CD4-positive, alpha-beta T cell treated with Interferon alpha-2 for 1 hour (primary cell): ENCODE data around the gene SERPINE1.

Experiments used
- DNase-seq, 2 donors: peaks; one replicate each; pipeline ENCODE4 v3.0.0-alpha.2; 2020 to 2022

Gene SERPINE1

DNA sequence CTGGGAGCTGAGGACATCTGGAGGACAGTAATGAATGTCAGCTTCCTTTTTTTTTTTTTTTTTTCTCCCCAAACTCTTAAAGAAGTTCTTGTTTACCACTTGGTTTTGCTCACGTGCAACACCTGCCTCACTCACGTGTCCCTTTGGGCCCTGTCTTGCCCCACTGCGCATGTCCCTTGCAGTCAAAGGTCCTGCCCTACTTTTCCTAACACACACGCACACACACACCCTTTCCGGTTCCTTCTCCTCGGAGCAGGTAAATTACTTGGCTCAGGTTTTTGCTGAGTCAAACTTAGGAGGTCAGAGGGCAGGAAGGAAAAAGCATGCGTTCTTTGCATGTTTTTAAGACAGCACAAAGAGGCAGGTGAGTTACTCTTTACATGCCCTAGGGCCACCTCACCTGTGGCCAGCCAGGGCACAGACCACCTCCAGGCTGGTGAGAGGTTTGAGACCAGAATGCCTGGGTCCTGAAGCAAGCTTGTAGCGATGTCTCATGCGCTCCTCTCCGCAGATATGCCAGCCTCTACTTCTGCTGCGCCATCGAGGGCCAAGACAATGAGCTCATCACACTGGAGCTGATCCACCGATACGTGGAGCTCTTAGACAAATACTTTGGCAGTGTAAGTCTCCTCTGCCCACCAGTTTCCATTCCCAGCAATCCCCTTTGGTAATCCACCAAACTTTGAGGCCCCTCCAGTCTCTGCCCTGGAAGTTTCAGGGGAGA lies 30.1 kb downstream of the SERPINE1 start:
- no peak for DNase-seq

GRCh38 chr7:101159696-101160674 lies 33.1 kb downstream of the SERPINE1 start:
- DNase-seq, result no peak

DNA sequence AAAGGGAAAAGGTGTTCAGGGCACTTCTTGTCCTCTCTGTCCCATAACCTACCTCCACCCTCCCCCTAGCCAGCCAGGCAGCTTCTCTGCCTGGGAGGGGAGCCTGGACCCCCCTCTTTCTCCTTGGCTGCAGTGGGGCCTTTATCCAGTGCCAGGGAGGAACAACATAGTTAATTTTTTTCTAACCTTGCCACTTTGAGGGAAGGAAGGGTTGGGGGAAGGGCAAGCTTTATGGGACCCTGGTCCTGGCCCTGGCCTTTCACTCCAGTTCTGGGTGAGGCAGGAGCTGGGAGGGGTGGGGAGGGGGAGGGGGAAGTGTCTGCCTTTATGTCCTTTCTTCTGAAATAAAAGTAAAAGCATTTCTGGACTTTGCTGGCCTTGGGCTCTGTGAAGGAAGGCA lies 34.0 kb downstream of the SERPINE1 start:
- DNase-seq, result no peak

DNA sequence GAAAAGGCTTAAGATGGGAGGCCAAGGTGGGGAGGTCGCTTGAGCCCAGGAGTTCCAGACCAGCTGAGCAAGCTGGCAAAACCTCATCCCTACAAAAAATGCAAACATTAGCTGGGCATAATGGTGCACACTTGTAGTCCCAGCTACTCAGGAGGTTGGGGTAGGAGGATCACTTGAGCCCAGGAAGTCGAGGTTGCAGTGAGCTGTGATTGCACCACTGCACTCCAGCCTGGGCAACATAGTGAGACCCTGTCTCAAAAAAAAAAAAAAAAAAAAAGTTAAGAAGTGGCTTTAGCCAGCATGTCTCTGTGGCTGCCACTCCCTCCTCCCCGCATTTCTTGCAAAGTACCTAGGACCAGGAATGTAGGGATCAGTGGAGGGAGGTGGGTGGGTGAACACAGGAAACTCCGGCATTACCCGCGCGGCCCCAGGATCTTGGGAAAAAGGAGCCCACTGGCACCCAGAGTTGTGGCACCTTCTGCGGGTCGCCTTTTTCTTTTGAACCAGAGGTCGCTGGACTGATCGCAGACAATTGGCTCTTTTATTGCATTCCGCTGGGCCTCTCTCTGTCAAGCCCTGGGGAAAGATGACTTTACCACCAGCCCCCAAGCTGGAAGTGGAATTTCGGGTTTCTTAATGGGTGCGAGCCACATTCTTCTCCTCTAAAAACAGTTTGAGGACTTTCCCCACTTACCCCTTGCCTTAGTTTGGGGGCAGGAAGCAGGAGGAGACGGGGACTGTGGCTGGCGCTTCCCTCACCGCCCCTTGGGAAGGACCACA lies 35.0 kb downstream of the SERPINE1 start:
- DNase-seq, result no peak

- no peak for DNase-seq
Measured at GRCh38 chr7:101162551-101163278, 35.8 kb downstream of the SERPINE1 start.

- DNase-seq, result no peak
Measured at GRCh38 chr7:101163279-101164070, 36.6 kb downstream of the SERPINE1 start.

GRCh38 chr7:101164071-101164840 lies 37.4 kb downstream of the SERPINE1 start:
- no peak for DNase-seq

DNA sequence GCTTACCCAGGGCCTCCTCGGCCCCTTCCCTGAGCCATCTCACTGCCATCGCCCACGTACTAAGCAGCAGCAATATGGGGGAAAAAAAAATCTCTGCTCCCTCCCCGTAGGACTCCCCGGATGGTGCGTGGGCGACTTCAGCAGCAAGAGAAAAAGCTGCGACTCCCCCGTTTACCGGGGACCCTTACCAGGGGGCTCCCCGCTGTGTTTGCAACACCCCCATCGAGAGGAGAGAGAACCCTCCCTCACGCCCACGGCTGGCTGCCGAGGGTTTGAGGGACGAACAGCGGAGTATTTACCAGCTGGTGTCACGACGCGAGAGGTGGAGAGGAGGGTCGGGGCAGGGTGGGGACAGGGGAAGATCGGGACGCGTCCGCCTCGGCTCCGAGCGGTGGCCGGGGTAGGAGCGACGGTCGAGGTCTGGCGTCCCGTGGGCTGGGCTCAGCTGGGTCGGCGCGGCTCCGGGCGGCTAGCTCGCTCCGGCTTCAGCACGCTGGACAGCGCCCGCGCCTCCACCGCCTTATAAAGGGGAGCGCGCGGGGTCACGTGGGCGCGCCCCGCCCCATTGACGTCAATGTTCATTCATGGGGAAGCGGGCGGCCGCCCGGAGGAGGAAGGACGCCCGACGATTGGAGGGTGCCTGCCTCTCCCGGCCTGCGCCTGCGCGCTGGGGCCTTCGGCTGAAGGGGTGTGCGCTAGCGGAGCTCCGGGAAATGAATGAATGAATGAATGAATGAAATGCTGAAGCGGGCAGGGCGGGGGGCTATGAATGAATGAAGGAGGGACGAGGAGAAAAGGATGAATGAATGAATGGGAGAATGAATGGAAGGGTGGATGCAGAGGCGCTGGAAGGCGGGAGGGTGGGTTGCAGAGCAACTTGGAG lies 38.4 kb downstream of the SERPINE1 start, which contains the start of gene VGF:
VGF (minus strand) TSS at position 495 of the 883 bp plus-strand sequence. CDS start 726 bp downstream, outside the sequence.
- DNase-seq, result peak; percentile 94 to 95

- DNase-seq, result no peak
Measured at GRCh38 chr7:101165958-101166647, 39.2 kb downstream of the SERPINE1 start.

DNA sequence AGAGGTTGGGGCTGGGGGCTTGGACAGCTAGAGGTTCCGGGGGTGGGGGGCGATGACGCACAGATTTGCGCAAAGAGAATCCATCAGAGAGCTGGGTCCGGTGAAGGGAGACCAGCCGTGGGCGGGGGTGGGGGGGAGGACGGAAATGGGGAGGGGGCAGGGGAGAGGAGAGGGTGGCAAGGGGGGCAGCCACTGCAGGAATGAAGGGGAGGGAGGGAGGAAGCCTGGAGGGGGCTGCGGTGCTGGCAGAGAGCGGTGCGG lies 39.7 kb downstream of the SERPINE1 start:
- no peak for DNase-seq

DNA sequence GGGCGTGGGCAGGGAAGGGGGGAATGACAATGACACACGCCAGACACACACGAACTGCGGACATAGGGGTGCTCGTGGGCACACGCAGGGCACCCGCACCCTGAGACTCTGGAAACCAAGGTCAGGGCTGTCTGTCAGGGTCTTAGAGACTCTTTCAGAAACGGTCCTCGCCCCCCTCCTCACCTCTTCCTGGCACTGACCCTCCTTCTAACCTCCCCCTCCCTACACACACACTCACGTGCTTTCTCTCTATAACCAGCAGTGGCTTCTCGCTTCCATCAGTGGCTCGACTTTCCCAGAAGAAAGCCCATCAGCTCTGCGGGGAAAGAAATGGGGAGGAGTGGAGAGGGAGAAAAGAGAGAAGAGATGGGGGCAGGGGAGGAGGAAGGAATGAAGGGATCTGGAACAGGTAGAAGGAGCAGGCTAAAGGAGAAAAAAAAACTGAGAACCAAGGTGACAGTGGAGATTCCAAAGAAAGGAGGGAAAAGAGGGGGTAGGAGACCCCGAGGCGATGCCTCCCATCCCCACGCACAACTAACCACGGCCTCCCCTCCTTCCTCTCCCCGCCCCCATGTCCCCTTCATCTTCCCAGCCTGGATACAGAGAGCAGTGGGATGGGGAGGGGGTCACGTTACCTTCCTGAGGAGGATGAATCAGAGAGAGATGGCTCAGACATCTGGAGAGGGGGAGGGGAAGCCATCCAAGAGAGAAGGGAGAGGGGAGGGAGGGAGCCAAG lies 40.2 kb downstream of the SERPINE1 start:
- DNase-seq, result no peak

GRCh38 chr7:101167645-101168411 lies 40.9 kb downstream of the SERPINE1 start:
- no peak for DNase-seq

DNA sequence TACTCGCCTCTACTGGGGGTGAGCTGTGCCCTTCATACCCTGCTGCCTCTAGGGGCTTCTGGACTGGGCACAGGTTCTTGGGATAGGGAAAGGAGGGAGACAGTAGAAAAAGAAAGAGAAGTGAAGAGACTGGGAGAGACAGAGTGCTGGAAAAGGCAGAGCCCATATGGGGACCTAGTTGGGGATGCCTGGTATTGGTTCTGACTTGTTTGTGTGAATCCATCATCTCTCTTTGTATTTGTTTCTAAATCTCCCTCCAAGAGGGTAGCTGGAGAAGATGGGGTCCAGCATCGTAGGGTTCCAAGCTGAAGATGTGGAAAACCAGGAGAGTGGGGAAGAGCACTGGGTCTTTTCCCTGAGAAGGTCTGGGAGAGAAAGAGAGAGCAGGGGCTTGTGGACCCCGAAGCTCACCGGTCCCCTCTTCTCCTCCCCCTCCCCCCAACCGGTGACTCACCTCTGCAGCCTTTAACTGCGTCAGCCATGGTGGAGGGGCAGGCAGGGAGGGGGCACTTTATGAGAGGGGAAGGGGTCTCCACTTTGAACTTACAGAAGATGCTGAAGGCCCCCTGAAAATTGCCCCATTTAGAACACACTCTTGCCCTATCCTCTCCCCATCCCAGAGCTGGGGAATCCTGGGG lies 41.6 kb downstream of the SERPINE1 start:
- no peak for DNase-seq

GRCh38 chr7:101169110-101169837 lies 42.4 kb downstream of the SERPINE1 start:
- no peak for DNase-seq

DNA sequence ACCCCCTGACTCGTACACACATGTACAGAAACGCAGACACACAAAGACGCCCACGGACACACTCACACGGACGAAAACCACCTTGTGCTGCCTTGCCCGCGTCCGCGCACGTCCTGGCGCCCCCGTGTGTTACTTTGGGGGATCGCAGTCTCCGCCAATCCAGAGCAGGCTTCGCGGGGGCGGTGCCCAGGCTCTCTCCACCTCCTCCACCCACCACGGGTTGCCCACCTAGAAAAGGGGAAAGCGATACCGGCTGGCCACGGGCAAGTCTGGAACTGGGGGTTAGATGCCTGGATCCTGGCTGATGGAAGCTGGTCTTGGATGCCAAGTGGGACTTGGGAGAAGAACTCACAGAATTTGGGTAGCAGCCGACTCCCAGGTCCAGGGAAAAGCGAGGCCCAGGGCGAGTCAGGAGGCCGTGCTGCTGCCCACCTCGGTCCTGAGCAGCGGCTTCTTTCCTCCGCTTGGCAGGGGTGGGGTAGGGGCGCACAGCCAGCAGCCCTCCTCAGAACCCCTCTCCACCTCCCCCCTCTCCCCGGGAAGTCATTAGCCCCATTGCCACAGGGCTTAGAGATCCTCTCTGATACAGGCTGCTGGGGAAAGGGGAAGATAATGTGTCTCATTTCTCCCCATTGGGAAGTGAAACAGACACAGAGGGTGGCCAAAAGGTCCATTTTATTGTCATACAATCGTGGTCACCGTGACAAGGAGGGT lies 43.1 kb downstream of the SERPINE1 start:
- peak; percentile 76 to 86 for DNase-seq
